NCI-H345 (cell line): ENCODE measurements around the gene DNAJB5.
"Not testable (repeated sequence)": the region's sequence is repeated elsewhere in the genome, so short reads cannot be mapped to it uniquely, and the experiment has no call there.

Source experiments
- DNase-seq: peaks from one replicate; lab custom pipeline; 2025; lab: John Stamatoyannopoulos, UW

Gene DNAJB5

DNA sequence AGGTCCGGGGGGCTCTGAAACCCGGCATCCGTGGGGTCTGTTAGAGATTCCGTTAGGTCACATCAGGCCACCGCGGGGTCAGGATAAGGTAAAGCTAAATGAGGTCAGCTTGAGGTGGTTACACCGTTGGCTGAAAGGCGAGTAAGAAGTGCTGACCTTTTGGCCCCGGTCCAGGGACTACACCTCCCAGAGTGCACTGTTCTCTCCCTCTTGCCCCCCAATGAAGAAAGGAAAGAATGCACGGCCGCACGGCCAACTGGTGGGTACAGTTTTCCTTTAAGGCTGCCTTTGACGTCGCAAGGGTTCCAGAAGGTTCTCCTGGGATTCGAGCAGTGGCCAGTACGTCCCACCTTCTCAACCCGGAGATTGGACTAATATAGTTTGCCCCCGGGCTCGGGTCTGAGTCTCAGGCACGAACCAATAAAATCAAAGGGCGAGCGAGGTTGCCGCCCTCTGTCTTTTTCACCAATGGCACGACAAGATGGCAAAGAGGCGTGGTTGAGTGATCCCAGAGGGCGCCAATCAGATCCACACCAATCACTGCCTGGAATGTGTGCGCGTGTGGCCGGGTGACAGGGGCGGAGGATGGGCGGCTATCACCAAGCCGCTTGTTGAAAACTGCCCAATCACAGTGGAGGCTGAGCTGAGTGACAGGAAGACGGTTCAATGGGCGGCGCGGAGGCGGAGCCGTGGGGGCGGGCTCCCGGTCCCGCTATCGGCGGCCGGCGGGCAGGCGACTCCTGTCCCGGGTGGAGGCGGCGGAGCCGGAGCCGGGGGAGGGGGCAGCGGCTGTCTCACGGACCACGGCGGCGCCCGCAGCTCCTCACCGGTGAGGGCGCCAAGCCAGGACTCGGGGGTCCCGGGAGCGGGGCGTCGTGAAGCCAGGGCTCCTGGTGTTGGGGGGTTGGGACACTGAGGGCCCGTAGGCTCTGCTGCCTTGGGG is at the start of gene DNAJB5:
Gene DNAJB5 (plus strand): TSS at position 743 of the 943 bp plus-strand sequence. CDS start 886 bp downstream, outside the sequence.
- peak; percentile 99 for DNase-seq

DNA sequence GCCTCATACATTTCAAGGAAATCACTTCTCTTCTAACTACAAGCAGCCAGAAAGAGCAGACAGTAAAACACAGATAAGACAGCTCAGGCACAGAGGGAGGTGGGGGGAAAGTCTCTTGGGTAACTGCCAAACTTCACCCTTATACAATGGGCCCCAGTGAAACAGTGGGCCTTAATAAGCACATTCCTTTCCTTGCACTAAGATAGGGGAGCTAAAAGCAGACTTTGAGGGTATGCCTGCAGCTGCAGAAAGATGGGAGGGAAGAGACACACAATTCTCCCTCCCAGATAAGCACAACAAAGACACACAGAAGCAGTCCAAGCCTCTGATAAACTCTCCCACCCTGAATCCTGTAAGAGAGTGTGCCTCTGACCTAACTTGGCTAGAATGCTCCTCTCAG is 49.6 kb upstream of the DNAJB5 start:
- DNase-seq = not testable (repeated sequence)

DNA sequence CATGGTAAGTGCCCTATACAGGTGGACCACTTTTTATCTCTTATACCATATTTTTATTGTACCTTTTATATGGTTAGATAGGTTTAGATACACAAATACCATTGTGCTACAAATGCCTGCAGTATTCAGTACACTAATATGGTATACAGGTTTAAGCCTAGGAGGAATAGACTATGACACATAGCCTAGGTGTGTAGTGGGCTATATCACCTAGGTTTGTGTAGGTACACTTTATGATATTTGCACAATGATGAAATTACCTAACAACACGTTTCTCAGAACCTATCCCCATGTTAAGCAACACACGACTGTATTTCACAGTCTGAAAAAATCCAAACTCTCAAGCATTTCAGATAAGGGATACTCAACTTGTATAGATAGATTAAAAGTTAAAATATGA is 41.1 kb upstream of the DNAJB5 start:
- no peak for DNase-seq

DNA sequence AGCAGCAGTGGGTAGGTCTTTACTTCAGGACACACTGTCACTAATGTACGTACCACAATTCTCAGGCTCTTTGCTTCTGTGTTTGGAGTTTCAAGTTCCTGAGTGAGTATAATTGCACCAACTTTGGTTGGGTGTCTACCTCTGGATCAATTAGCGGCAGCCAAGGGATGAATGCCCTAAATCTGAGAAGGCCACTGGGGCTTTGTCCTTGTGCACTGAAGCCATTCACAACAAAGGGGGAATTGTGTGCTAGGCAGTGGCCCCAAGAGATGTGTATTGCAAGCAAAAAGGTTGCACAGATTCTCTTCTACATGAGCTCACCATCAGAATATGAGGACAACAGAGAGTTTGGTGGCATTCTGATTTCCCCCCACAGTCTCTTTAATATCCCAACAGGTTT is 35.3 kb upstream of the DNAJB5 start:
- DNase-seq = no peak

DNA sequence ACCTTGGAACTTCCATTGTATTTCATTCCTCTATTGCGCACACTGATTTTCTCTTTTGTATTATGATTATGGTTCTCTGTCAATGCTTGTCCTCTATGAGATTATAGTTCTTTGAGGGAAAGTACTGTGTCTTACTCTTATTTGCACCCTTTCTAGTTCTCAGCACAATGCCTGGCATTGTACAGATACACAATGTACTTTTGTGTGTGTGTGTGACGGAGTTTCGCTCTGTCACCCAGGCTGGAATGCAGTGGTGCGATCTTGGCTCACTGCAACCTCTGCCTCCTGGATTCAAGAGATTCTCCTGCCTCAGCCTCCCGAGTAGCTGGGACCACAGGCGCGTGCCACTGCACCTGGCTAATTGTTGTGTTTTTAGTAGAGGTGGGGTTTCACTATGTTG is 33.5 kb upstream of the DNAJB5 start:
- not testable (repeated sequence) for DNase-seq

DNA sequence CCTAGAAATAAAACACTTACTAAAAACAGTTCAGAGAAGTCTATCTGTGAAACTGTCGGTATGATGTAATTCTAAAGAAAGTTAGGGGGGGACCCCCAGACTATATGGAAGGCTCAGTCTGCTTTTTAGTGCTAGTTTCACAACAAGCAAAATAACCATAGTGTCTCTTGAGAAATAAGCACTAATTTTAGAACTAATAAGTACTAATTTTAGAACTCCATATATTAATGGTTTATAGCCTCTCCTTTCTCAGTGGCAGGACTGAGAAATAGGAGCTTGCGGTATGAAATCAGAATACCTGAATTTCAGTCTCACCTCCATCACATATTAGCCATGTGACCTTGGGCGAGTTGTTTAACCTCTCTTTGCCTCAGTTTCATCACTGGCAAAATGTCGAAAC is 32.9 kb upstream of the DNAJB5 start:
- DNase-seq = no peak

DNA sequence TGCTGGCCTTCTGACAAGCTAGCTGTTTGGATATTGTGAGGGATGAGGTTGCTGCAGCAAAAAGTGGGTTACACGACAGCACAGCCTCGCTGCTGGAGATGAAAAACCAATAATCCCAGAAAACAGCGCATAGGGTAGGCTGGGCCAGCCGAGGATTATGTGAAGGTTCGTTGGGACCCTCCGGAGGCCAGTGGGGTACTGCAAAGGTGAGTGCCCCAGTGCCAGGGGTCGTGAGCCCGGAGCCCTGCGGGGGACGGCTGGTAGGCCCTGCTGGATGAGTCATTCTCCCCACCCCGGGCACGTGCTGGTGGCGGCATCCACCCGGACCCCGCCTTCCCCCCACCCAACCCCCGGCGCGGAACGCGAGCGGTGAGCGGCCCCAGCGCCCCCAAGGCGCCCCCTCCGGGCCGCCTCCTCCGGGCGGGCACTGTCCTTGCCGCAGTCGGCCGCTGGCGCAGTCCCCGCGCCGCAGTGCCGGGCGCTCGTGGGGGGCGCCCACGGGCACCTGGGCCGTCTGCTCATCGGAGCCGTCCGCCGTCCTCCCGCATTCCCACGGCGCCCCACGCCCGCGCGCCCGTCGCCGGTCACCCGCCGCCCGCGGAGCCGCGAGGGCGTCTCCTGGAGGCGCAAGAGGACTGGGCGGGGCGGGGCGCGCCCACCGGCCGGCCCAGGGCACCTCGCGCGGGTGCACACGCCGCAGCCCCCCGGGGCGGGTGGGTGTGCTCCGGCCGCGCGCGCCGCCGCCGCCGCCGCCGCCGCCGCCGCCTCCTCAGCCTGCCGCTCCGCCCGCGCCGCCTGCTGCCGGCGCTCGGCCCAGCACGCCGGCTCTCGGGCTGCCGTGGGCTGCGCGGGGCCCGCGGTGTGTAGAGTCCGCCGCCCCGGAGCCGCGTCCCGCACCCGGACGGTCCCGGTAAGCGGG is 31.8 kb upstream of the DNAJB5 start, which contains the start of gene PHF24:
Gene PHF24 (plus strand): TSS at position 794 of the 919 bp plus-strand sequence. CDS start 13,014 bp downstream, outside the sequence.
- peak; percentile 39 for DNase-seq

DNA sequence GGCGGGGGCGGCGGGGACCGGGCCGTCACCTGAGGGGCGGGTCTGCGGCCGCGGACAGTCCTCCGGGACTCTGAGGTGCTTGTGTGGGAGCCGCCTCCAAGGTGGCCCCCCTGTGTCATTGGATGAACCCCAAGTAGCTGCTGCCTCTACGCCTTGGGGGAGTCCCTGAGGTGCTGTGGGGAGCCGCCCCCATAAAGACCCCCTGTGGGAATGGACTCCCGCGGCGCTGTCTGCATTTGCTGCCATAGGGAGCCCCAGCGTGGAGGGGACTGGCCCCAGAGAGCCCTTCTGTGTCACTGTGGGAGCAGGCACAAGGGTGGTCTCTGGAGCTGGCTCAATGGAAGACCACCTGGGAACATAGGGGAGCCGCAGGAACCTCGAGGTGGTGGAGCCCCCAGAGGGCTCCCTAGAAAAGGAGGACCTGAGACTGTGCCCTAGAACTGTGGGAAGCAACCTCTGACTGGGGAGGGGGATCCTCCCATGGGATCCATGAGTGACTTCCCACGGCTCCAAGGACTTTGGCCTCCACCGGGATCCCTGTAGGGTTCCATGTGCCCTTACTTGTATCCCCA is 31.0 kb upstream of the DNAJB5 start:
- no peak for DNase-seq

DNA sequence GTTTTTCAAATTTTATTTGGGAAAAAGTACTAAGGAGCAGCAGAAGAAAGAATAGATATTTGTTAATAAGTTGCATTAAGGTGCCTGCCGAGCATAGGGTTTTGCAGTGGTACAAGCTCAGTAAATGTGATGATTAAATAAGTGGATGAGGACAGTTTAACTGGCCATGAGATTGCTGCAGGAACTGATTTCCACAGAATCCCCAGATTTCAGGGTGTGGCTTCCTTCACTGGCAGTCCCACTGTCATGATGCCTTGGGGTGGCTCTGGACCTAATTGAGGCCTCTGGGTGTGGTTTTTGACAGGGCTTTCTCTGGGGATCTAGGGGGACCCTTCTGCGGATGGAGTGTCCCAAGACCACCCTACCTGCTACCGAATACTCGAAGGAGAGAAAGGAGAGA is 30.1 kb upstream of the DNAJB5 start:
- no peak for DNase-seq

DNA sequence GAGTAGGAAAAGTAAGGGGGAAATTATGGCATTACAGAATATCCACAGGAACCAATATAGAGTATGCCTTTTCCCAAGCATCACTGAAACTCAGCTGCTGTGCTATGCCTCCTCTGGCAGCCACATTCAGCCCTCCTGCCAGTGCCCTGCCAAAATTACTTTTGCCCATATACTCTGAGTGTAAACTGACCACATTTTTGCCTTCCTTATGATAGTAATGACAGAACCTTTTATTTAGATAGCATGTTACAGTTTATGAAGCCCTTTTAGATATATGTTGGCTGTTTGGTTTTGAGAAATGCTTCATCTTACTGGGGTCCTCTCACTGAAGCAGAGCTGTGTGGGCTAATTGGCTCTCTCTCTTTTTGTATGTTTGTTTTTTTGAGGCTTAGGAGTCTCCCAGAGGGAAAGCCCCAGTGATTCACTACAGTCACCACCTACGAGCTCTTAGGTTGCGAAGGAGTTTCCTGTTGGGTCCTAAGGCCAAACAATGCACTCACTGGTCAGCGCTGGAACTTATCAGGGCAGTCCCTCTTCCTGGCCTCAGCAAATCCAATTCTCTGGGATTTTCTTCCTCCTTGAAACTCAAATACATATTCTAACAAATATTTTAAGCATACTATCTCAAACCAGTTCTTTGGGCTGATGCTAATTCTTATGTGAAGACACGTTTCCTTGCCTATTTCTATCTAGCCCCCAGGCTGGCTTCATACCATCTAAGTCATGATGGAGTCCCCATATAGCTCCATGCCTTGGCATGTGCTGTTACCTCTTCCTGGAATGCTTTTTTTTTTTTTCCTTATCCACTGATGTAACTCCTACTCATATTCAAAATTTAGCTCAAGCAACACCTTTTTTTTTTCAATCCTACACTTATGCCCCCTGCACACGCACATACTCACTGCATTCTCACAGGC is 27.7 kb upstream of the DNAJB5 start:
- no peak for DNase-seq

DNA sequence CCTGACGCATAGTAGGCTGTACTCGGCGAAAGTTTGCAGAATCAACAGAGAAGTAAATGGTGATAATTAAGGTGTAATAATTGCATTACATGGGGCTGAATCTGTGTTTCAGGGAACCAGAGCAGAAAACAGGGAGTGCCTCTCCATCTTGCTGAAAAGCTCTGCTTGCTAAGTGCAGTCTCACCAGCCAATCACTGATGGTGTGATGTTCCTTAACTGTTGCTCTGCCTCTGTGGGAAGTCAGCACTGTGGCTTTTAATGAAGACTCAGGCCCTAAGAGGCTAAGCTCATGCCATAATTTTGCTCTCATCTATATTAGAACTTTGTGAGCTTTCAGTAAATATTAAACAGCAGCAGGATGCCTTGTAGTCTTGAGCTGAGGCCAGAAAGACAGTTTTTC is 27.0 kb upstream of the DNAJB5 start:
- no peak for DNase-seq

DNA sequence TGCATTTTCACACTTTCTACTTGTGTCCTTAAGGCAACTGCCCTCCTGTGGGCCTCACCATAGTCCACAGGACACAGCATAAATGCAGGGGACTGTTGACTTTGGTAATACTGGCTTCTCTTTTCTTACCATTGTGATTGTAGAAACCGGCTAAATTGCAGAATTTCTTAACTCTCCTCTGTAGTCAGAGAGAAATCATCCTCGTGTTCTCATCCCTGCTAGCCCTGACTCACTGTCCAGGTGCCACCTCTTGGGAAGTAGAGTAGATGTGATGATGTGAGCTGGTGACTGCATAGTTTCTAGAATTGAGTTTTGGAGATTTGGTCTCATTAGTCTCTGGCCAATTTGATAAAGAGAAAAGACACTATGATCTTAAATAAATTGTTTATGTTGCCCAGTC is 26.0 kb upstream of the DNAJB5 start:
- no peak for DNase-seq

DNA sequence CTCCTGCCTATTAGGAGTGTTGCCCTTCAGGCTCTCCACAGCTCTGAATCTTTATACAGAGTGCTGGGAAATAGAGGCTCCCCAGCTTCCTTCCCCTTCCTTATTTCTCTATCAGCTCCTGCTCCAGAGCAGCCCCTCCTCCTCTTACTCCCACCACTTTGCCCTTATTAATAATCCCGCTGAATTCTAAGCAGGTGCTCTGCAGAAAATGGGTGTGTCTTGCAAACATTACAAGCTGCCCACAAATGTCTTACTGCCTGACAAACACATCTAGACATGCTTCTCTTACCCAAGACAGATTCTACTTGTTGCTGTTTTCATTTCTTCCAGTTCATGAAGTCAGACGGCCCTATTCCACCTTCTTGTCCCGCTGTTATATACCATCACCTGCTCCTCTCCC is 25.1 kb upstream of the DNAJB5 start:
- DNase-seq = no peak

DNA sequence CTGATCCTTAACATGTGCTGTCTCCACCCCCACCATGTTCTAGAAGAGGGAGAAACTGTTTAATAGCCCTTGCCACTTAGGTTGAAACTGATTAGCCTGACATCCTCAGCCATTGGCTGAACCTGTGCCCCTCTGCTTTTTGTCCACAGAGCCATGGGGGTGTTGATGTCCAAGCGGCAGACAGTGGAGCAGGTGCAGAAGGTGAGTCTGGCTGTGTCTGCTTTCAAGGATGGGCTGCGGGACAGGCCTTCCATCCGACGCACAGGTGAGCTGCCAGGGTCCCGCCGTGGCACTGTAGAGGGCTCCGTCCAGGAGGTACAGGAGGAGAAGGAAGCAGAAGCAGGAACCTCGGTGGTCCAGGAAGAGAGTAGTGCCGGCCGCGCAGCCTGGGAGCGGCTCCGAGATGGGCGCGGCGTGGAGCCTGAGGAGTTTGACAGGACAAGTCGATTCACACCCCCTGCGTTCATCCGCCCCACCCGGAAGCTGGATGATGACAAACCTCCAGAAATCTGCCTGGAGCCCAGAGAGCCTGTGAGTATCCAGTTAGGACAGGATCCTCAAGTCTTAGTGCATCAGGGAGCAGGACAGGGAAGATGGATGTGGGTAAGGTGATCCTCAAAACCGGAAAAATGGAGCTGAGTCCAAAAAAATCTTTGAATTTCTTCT is 18.3 kb upstream of the DNAJB5 start:
- no peak for DNase-seq

DNA sequence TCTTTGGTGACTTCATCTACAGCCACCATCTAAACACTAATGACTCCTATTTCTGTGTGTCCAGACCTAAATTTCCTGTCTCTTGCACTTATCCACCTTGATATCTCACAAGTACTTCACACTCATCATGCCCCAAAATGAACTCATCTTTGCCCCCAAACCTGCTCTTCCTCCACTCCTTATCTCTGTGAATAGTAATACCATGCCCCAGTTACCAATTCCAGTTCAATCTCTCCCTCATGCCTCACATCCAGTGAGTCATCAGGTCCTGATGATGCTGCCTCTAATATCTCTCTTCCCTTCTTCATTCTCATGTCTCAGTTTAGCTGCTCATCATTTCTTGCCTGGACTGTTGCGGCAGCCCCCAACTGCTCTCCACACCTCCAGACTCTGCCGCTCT is 14.9 kb upstream of the DNAJB5 start:
- no peak for DNase-seq

DNA sequence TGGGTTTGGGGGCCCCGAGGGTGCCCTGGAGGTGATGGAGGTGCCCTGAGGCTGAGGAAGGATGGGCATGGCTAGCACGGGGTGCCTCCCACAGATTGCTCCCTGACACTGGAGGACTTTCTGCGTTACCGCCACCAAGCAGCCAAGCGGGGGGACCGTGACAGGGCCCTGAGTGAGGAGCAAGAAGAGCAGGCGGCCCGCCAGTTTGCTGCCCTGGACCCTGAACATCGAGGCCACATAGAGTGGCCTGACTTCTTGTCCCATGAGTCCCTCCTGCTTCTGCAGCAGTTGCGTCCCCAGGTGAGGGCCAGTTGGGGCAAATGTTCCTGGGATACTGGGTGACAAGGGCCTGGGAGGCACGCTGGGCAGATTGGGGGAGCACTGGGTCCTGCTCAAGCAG is 13.1 kb upstream of the DNAJB5 start:
- no peak for DNase-seq

DNA sequence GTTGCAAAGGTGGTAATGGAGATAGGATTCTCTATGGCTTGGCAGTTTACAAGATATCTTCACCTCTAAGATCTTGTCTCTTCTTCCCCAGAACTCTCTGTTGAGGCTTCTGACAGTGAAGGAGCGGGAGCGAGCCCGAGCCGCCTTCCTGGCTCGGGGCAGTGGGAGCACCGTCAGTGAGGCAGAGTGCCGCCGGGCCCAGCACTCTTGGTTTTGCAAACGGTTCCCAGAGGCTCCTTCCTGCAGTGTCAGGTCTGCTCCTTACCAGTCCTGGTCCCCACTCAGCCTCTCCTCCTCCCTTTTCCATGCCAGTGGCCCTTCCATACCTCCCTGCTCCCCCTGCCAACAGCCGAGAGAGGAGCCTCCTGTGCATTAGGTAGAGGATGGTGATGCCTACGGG is 12.6 kb upstream of the DNAJB5 start:
- DNase-seq = no peak

DNA sequence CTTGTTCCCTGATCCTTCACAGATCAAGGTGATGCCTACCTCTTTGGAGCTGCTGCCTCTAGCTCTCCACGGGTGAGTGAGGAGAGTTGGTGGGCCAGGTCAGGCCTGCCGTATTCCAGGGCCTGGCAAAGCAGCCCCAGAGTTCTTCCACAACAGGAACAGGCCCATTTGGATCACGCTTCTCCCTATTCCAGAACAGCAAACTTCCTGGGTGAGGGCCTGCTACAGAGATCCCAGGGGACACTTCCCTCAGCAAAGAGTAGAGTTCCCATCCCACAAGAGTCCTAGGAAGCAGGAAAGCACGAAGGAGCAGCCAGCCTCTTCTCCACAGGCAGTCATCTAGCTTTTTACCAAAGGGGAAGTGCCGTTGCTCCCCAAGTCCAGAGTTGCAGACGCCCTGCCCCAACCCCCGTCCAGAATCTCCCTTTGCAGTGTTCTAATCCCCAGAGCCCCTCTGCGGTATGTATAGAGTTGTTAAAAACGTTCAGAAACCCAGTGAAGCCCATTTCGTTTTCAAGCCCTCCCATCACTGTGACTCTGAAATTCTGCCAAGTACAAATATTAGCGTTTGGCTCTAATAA is 9.3 kb upstream of the DNAJB5 start:
- DNase-seq = no peak

DNA sequence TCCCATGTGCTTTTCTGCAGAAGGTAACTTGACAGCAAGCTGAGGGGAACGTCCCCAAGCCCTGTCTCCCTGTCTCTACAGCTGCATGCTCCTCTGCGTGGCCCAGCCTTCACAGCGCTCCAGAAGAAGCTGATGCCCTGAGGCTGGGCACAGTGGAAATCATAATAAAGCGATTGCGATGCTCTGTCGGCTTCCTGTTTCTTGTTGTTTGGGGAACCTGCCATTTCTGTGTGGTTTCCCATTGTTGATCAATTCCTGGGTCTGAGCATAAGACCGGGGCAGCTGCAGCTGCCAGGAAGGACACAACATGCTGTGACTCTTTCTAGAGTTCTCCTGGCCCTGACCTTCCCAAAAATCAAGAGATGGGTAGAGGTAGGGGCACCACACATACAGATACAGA is 7.2 kb upstream of the DNAJB5 start:
- DNase-seq = no peak

DNA sequence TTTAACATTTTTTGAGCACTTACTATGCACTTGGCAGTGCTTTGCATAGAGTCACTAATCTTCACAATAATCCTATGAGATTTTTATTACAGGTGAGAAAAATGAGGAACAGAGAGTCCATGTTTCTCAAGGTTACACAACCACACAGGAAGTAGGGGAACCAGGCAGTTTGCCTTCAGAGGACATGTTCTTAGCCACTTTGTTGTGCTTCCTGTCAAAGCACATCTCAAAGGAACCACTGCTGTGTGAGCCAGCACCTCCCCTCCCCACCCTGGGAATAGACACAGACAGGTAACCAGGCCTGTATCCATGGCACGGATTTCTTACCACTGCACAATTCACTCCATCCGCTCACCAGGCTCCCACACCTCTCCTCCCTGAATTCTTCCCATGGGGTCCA is 6.3 kb upstream of the DNAJB5 start:
- DNase-seq = no peak
